HG03095 (cell line): ENCODE measurements around the gene PPP1R14C.
"Not testable (repeated sequence)": the region's sequence is repeated elsewhere in the genome, so short reads cannot be mapped to it uniquely, and the experiment has no call there.

Experiments used
- ATAC-seq: cut with Tn5 transposase; IDR thresholded peaks from one replicate; pipeline ENCODE4 v1.9.1; 2021; ENCODE audit warnings: moderate library complexity; ENCODE audit not compliant: unreplicated experiment

The PPP1R14C gene

GRCh38 chr6:150211700-150212511, 69.1 kb downstream of the PPP1R14C start:
- no peak for ATAC-seq

- no peak for ATAC-seq
Measured at GRCh38 chr6:150212778-150213177, 69.9 kb downstream of the PPP1R14C start.

- ATAC-seq: no peak
Measured at GRCh38 chr6:150213301-150213700, 70.5 kb downstream of the PPP1R14C start.

- ATAC-seq: no peak
Measured at GRCh38 chr6:150214310-150214709, 71.5 kb downstream of the PPP1R14C start.

- no peak for ATAC-seq
Measured at GRCh38 chr6:150220634-150221551, 78.0 kb downstream of the PPP1R14C start.

GRCh38 chr6:150224820-150225219, 82.0 kb downstream of the PPP1R14C start:
- ATAC-seq: no peak

GRCh38 chr6:150227281-150227680, 84.4 kb downstream of the PPP1R14C start:
- ATAC-seq: no peak

GRCh38 chr6:150228072-150228733, 85.4 kb downstream of the PPP1R14C start:
- no peak for ATAC-seq

GRCh38 chr6:150229436-150230163, 86.8 kb downstream of the PPP1R14C start:
- no peak for ATAC-seq

GRCh38 chr6:150230164-150230561, 87.3 kb downstream of the PPP1R14C start:
- ATAC-seq: no peak

- ATAC-seq: no peak
Measured at GRCh38 chr6:150230832-150231524, 88.1 kb downstream of the PPP1R14C start.

GRCh38 chr6:150231525-150231850, 88.6 kb downstream of the PPP1R14C start:
- ATAC-seq: no peak

- ATAC-seq: no peak
Measured at GRCh38 chr6:150233843-150234269, 91.0 kb downstream of the PPP1R14C start.

- ATAC-seq: no peak
Measured at GRCh38 chr6:150235218-150235617, 92.4 kb downstream of the PPP1R14C start.

- no peak for ATAC-seq
Measured at GRCh38 chr6:150236114-150236513, 93.3 kb downstream of the PPP1R14C start.

- ATAC-seq: no peak
Measured at GRCh38 chr6:150236544-150236943, 93.7 kb downstream of the PPP1R14C start.

- no peak for ATAC-seq
Measured at GRCh38 chr6:150237626-150238025, 94.8 kb downstream of the PPP1R14C start.

GRCh38 chr6:150238336-150238741, 95.5 kb downstream of the PPP1R14C start:
- no peak for ATAC-seq

GRCh38 chr6:150238846-150239407, 96.1 kb downstream of the PPP1R14C start:
- ATAC-seq: no peak

- not testable (repeated sequence) for ATAC-seq
Measured at GRCh38 chr6:150241756-150242155, 98.9 kb downstream of the PPP1R14C start.
